Activated CD4-positive, alpha-beta T cell treated with anti-CD3 and anti-CD28 coated beads, Interleukin-10, Interleukin-2, amounts not matched to agents 100 ng/mL and 50 ng/mL, durations not matched to agents 16 hours and 8 hours (primary cell): ENCODE results near the gene CDON.
"Not testable (repeated sequence)": the region's sequence is repeated elsewhere in the genome, so short reads cannot be mapped to it uniquely, and the experiment has no call there.

Experiments used
- DNase-seq: peaks from one replicate; pipeline ENCODE4 v3.0.0-alpha.2; 2020

The CDON gene

DNA sequence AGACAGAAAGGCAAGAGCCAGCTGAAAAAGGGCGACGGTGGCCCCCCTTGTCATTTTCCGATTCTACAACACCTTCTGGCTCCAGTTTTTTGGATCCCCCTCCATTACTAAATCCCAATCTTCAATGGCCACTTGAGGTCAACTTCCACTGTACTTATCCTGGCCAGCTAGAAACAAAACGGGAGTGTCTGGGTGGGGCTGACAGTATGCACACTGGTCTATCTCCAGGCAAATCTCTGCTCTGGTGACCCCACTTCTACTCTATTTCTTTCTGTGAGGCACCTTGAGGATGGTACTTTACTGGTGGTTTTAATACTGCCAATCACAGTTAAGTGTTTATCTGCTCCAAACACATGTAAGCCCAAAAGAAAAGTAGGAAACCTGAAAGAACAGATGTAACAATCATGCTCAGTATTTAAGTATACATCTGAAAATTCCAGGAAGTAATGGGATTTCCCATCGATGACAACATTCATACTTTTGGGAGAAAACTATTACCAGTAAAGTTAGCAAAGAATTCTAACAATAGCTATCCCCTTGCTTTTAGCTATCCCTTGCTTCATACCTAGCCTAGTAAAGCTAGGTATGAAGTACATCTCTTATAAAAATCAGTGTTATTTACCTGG, 16.0 kb downstream of the CDON start:
- no peak for DNase-seq

DNA sequence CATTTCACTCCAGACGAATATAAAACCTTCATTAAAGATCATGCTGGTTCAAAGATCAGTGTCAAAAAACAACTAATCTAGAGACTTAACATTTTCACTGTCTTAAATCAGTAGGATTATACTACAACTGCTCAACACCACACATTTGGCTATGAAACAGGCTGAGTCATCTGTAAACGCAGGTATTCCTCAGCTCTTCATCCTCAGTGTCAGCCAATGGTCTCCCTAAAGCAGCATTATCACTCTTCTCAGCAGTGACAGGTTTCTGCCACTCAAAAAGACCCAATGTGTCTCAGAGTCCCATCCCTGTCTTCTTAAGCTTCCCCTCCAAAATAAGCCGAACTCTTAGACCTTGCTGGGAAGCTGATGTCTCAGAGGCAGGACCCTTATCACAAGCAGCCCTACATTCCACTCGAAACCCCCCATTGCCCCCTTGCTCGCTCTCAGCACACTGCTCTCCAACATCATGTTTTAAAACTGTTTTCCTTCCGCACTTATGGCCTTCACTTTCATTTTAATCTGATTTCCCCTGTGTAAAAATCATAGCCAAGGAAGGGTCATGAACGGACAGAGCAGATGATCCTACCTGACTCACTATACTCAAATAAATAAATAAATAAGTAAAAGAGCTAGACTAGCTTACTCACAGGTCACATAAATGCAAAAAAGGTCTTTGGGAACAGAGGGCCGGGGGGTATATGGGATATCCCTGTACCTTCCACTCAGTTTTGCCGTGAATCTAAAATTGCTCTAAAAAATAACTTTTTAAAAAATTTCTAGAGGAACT, 23.0 kb downstream of the CDON start:
- DNase-seq, result peak; percentile 54

DNA sequence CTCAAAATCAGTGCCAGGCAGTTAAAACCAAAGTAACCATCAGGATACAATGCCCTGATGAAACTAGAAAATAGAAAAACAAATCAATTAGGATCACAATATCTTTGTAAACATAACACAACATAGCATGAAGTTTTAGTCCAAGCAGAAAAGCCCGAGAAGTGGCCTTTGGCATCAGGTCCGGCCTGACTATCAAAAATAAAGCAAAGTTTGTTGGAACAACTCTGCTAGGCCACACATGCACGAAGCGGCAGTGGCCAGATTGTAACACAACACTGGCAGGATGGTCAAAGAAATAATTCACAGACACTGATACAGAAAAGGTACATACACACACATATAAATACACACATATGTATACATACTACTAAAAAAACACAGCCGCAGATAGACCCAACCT, 26.9 kb downstream of the CDON start:
- no peak for DNase-seq

- DNase-seq, result no peak
These were observed 27.7 kb downstream of the CDON start for GRCh38 chr11:126034933-126035425.

DNA sequence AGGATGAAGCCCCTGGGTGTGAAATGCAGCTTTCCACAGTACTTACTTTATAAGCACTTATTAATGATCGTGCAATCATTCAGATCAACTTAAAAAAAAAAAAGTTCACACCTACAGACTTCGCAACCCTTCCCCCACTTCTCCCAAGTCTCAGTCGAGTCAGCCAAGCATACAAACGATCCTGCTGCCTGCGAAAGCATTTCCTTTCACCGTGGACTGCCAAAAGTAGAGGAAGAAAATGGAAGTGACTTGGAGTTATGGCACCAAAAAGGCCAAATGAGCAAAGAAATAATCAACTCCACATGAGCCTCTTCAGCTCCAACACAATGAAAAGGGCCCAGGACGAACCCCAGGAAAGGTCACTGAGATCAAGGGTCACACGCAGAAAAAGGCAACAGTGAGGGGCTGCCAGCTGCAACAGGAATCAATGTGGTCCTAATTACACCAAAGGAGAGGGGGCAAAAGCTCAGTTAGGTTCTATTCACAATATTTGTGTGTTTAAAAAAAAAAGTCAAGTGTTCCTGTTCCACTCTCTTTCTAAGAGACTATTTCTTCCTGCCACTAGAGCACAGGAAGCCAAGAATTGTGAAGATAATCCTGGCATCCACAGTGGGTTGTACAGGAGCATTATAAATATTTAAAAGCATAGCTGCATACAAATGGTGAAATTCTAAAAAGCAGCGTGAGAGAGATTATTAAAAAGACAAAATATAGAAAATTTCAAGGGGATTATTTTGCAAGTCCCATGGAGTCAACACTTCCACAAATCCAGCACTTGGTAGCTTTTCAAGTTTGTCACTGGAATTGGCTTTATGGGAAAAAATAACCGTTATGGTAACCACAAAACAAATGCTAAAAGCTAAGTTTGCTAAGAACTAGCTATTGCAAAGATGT, 28.4 kb downstream of the CDON start:
- DNase-seq, result no peak

DNA sequence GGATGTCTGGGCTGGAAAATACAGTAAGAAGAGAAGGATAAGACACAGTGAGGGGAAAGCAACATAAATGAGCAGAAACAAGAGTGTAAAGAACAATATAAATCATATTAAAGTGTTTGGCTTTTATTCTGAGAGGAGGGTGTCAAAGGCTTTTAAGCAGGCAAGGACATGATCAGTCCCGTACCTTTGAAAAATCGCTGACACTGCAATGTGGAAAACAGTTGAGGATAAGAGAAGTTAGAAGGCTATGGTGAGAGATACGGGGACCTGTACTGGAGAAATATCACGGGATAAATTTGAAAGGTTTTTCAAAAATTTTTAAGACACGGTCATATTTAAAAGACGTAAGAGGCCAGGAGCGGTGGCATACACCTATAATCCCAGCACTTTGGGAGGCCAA, 30.3 kb downstream of the CDON start:
- no peak for DNase-seq

DNA sequence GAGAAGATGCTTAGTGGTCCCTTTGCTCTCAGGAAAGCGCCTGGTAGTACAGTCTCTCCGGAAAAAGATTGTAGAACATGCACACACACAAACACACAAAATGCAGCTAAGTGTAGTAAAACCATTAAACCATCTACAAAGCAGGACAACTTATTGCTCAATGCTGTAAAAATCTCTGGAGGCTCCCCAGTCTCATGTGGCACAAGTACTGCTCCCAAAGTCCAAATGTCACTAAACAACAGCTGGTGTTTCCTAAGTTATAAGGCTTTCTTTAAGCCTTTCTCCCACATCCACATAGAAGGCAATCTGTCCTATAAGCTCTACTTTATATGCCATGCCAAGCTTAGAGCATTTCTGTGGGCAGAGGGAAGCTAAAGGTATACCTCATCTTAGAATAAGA, 32.9 kb downstream of the CDON start:
- no peak for DNase-seq

DNA sequence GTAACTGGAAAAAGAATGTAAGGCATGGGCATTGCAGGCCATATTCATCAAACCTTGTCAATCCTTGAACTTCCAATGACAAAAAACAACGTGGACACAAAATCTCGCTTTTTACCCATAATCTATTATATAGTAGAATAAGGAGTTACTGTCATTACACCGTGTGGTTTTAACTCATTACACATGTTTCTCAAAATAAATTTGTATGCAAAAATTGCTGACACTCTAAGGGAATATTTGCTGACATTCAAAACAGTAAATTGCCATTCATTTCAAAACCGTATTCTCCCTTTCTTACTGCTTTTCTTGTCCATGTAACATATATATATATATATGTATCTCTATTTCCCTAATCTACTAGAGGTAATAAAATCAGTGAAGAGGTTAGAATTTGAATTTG, 33.4 kb downstream of the CDON start:
- DNase-seq, result no peak

DNA sequence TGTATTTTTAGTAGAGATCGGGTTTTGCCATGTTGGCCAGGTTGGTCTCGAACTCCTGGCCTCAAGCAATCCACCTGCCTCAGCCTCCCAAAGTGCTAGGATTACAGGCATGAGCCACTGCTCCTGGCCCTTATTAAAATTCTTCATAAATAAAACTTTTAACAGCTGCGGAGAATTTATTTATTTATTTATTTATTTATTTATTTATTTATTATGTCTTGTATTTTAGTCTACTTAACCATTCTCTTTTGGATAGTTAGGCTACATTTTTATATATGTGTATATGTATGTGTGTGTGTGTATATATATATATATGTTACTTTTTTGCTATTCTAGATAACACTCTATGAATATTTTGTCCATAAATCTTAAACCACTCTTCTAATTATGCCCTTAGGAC, 34.1 kb downstream of the CDON start:
- DNase-seq, result not testable (repeated sequence)

DNA sequence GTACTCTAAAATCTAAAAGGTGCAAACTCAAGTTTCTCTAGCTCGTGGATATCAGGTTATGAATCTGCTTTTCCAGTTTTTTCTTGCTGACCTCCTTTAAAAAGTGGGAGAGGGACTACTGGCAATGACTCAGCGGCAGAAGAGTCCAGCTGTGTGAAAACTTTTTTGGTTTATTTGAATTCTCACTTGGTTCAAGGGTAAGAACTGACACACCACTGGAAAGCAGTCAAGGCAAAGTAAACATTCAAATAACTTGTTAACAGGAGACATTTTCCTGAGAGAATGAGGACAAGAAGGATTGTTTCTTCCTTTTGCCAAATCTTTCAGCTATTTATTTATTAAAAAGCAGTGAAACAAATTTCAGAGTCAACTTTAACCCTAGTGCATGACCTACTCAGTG, 36.1 kb downstream of the CDON start:
- DNase-seq, result no peak

- DNase-seq, result no peak
These were observed 36.8 kb downstream of the CDON start for GRCh38 chr11:126025822-126026221.

DNA sequence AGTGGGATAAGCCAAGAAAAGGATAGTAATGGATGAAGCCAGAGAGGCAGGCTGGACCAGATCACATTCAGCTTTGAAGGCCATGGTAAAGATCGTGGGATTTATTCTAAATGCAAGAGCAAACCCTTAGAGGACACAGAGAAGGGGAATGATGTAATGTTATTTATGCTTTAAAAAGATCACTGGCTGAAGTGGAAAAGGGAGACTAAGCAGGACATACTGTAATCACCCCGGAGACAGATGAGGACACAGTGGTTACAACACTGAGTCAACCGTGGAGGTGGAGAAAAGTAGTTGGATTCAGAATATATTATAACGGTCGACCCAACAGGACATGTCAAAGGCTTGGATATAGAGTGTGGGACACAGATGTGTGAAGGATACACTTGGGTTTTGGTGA, 38.5 kb downstream of the CDON start:
- no peak for DNase-seq

GRCh38 chr11:126012852-126013251, 49.8 kb downstream of the CDON start:
- DNase-seq, result no peak

DNA sequence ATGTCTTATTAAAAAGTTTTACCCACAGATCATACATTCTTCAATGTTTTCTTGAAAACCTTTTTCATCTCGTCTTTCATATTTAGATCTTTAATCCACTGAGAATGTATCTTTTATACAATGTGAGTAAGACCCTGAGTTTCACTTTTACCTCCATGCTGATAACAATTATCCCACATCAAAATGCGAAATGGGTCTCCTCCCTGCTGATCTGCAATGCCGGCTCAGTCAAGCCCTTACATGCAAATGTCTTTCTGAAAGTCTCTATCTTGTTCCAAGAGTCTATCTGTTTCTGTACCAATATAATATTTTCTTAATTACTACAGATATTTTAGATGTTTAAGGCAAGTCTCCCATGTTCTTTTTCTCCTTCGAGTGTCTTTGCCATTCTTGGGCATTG, 50.9 kb downstream of the CDON start:
- DNase-seq, result no peak

- DNase-seq, result no peak
These were observed 51.4 kb downstream of the CDON start for GRCh38 chr11:126011265-126011664.

DNA sequence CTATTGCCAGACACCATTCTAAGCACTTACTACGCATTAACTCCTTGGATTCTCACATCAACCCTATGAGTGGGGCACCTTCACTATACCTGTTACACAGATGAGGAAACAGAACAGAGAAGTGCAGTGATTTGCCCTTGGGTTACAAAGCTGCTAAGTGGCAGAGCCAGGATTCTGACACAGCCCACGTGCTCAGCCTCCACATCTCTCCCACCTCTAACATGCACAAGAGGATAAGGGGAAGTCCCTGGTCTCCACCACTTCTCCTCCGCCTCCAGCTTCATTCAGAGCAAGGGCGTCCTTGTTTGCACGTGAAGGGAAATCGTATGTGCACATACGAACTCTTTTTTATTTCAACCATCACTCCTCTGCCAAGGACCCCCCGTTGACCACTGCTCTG, 53.7 kb downstream of the CDON start:
- DNase-seq, result no peak

- no peak for DNase-seq
These were observed 55.4 kb downstream of the CDON start for GRCh38 chr11:126007238-126007637.

- no peak for DNase-seq
These were observed 56.6 kb downstream of the CDON start for GRCh38 chr11:126006068-126006467.

DNA sequence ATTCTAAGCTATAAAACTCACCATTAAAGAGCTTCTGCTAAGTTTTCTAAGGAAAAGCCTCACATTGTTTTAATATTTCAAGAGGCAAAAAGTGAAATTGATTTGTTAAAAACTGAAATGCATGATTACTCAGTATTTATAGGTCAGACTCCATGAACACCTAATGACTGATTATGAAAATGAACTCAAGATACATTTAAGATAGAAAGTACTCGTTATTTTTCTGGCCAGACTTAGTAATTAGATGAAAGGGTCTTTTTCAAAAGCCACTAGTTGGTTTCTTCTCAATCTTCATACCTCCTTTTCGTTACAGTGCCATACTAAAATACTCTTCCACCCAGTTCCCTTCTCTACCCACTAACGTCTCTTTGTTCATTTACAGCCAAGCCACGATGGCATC, 60.5 kb downstream of the CDON start:
- peak; percentile 21 for DNase-seq

- DNase-seq, result no peak
These were observed 63.3 kb downstream of the CDON start for GRCh38 chr11:125999234-125999880.

DNA sequence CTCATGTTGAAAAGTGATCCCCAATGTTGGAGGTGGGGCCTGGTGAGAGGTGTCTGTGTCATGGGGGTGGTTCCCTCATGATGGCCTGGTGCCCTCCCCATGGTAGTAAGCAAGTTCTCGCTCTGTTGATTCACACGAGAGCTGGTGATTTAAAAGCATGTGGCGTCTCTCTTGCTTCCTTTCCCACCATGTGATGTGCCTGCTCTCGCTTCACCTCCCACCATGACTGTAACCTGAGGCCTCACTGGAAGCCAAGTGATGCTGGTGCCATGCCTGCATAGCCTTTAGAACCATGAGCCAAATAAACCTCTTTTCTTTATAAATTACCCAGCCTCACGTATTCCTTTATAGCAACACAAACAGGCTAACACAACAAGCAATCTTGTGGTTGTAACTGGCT, 64.4 kb downstream of the CDON start:
- no peak for DNase-seq

DNA sequence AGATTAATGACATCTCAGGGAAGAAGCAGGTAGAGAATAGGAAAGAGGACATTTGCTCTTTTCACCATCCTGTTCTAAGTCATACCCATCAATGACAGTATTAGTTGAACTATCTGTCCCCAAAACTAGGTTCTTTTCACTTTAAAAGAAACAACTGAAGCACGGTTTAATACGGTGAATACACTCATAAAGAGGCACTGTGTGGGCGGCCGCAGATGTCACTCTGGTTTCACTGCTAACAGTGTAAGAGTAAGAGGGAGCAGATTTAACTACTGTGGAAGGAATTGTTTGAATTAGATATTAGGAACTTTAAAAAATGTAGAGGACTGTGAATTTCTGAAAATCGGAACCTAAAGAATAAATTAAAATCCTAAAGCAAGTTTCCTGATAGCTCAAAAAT, 67.4 kb downstream of the CDON start:
- peak; percentile 53 for DNase-seq

GRCh38 chr11:125994509-125994908, 68.2 kb downstream of the CDON start:
- no peak for DNase-seq
